Breast epithelium (tissue), 3 donors: ENCODE results near the gene EML5.

Experiments used
- CTCF ChIP-seq, 3 donors: fragments of 450-650 bp; IDR thresholded peaks; one replicate each; pipeline ENCODE4 v1.5.1; 2016 to 2017; ENCODE audit warnings: antibody characterized with exemption in 3 of 3, mild to moderate bottlenecking in 3 of 3, moderate library complexity in 3 of 3
- POLR2A ChIP-seq: fragments of 450-650 bp; IDR thresholded peaks from one replicate; pipeline ENCODE4 v1.6.1; 2016; ENCODE audit warnings: antibody characterized with exemption, mild to moderate bottlenecking, moderate library complexity
- POLR2AphosphoS5 ChIP-seq, 3 donors: sonication (generic); formaldehyde crosslinking; IDR thresholded peaks; one replicate each; pipeline ENCODE4 v1.6.1; 2017; ENCODE audit warnings: antibody characterized with exemption in 3 of 3

- TF ChIP-seq POLR2AphosphoS5 (IDR thresholded peaks at IDR 0.05), result no peak
- no peak for TF ChIP-seq POLR2A
- TF ChIP-seq CTCF (IDR thresholded peaks at IDR 0.05), result no peak
Measured at GRCh38 chr14:88632512-88632911, 160.2 kb downstream of the EML5 start.
